Naive B cell (primary cell): ENCODE data around the gene CLEC10A. TPM values are rescaled to one million over a fixed set of nuclear protein-coding genes. Genes with fewer than 3 reads are reported as not detected.
"Not testable (repeated sequence)": the region's sequence is repeated elsewhere in the genome, so short reads cannot be mapped to it uniquely, and the experiment has no call there.

Experiments
- ATAC-seq, 2 donors: fragments of 150-1000 bp; cut with Tn5 transposase; 2 replicates each; pipeline ENCODE4 v1.10.0; 2021; ENCODE audit warnings: low read depth in 2 of 2, mild to moderate bottlenecking in 2 of 2, moderate library complexity in 2 of 2
- DNase-seq: peaks from one replicate; pipeline ENCODE4 v3.0.0; 2022
- H3K27ac Mint-ChIP-seq, 6 donors: one replicate each; pipeline ENCODE4 v1.8.0; 2020 to 2022; ENCODE audit warnings: mild to moderate bottlenecking in 6 of 6, mixed read lengths in 6 of 6, moderate library complexity in 5 of 6, inconsistent platforms in 2 of 6
- H3K27me3 Mint-ChIP-seq, 3 donors: one replicate each; pipeline ENCODE4 v1.8.0; 2021 to 2022; ENCODE audit warnings: mixed read lengths in 3 of 3, mild to moderate bottlenecking in 1 of 3
- H3K36me3 Mint-ChIP-seq, 2 donors: one replicate each; pipeline ENCODE4 v1.8.0; 2020 to 2022; ENCODE audit warnings: mixed read lengths in 2 of 2, inconsistent platforms in 1 of 2, mild to moderate bottlenecking in 1 of 2
- H3K4me1 Mint-ChIP-seq, 3 donors: one replicate each; pipeline ENCODE4 v1.8.0; 2020 to 2022; ENCODE audit warnings: mixed read lengths in 3 of 3, inconsistent platforms in 1 of 3, mild to moderate bottlenecking in 1 of 3, moderate library complexity in 1 of 3
- H3K4me3 Mint-ChIP-seq, 8 donors: one replicate each; pipeline ENCODE4 v1.8.0; 2020 to 2022; ENCODE audit warnings: mild to moderate bottlenecking in 8 of 8, mixed read lengths in 8 of 8, moderate library complexity in 8 of 8, inconsistent platforms in 2 of 8
- H3K9me3 Mint-ChIP-seq, 7 donors: one replicate each; pipeline ENCODE4 v1.8.0; 2020 to 2022; ENCODE audit warnings: mixed read lengths in 7 of 7, mild to moderate bottlenecking in 5 of 7, inconsistent platforms in 2 of 7, moderate library complexity in 1 of 7
- polyA plus RNA-seq, 6 donors: library from polyadenylated mRNA; unstranded; fragments of 300-500 nt; fragmentation: Illumina TruSeq; gene quantifications; one replicate each; pipeline ENCODE4 v1.2.3, GENCODE V29; 2021; ENCODE audit warnings: low read depth in 6 of 6

Gene CLEC10A
- polyA plus RNA-seq, 6 donors from 2014 or later = 0.82 TPM; not detected in 5

- Mint-ChIP-seq H3K27ac (peak overlapping the region in 4 of 6 donors; percentile 18 to 83 (median 60)), H3K27me3 (peaks cover 2 to 28% (median 24%) of the 10 kb centered on the region in 3 donors), H3K4me1 (peaks cover 0 to 12% (median 4%) of the 10 kb centered on the region in 3 donors), H3K9me3 (no peaks in the 10 kb centered on the region), H3K4me3 (peak overlapping the region in 2 of 8 donors; percentile 22 to 66), H3K36me3 (no peaks in the 10 kb centered on the region)
- ATAC-seq (no peak), DNase-seq (no peak)
Measured at GRCh38 chr17:7102421-7102820, 22.4 kb upstream of the CLEC10A start.

DNA sequence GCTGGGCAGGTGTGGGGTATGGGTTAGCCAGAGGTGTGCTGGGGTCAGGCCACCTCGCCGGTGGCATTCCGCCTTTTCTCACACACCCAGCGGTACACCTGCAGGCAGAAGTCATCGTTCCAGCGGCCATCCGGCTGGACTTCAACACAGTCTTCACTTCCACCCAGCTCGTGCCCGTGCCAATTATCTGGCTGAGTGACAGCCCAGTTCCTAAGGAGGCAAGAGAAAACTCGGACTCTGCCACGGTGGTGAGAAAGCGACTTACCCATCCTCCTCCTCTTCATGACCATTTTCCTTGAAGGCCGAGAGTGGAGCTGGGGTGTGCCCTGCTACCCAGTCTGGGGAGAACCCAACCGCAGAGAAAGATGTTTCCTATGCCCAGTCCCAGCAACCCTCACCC lies 21.5 kb upstream of the CLEC10A start:
- no peaks in the 10 kb centered on the region for H3K36me3 Mint-ChIP-seq
- peaks cover 0 to 21% (median 4%) of the 10 kb centered on the region in 3 donors for H3K4me1 Mint-ChIP-seq
- no peak overlapping the region for H3K4me3 Mint-ChIP-seq
- peak overlapping the region in 3 of 6 donors; percentile 60 to 86 (median 76) for H3K27ac Mint-ChIP-seq
- H3K9me3 Mint-ChIP-seq = no peaks in the 10 kb centered on the region
- ATAC-seq = no peak
- no peak for DNase-seq
- peaks cover 0 to 25% (median 24%) of the 10 kb centered on the region in 3 donors for H3K27me3 Mint-ChIP-seq

DNA sequence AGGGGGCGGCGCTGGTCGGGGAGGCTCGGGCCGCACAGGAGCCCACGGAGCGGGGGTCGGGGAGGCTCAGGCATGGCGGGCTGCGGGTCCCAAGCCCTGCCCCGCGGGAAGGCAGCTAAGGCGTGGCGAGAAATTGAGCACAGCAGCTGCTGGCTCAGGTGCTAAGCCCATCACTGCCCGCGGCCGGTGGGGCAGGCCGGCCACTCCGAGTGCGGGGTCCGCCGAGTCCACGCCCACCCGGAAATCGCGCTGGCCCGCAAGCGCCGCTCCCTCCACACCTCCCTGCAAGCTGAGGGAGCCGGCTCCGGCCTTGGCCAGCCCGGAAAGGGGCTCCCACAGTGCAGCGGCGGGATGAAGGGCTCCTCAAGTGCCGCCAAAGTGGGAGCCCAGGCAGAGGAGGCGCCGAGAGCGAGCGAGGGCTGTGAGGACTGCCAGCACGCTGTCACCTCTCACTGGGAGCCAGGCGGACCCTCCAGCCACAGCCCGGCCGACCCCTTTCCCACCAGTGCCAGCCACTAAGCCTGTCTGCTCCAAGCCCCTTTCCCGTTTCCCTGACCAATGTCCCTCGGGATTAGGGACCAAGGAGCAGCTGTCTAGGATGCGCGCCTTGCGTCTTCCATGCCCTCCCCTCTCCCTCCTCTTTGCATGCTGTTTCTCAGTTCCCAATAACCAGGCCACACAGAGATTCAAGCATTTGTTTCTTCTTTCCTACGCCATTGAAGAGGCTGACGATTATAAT lies 20.8 kb upstream of the CLEC10A start:
- H3K4me1 Mint-ChIP-seq = peaks cover 5 to 28% (median 9%) of the 10 kb centered on the region in 3 donors
- not testable (repeated sequence) for DNase-seq, H3K9me3 Mint-ChIP-seq, ATAC-seq, H3K36me3 Mint-ChIP-seq, H3K4me3 Mint-ChIP-seq
- peaks cover 0 to 25% (median 24%) of the 10 kb centered on the region in 3 donors for H3K27me3 Mint-ChIP-seq
- H3K27ac Mint-ChIP-seq = peak overlapping the region in 2 of 6 donors; percentile 10 to 19

GRCh38 chr17:7098802-7099459 lies 18.9 kb upstream of the CLEC10A start:
- H3K9me3 Mint-ChIP-seq = peaks cover 0 to 3% (median 0%) of the 10 kb centered on the region in 7 donors
- peaks cover 24 to 47% (median 28%) of the 10 kb centered on the region in 3 donors for H3K4me1 Mint-ChIP-seq
- ATAC-seq (no peak), DNase-seq (no peak)
- H3K27me3 Mint-ChIP-seq = peaks cover 0 to 25% (median 24%) of the 10 kb centered on the region in 3 donors
- peak overlapping the region in 1 of 6 donors; percentile 35 for H3K27ac Mint-ChIP-seq
- H3K36me3 Mint-ChIP-seq = peaks cover 0 to 4% of the 10 kb centered on the region in 2 donors
- no peak overlapping the region for H3K4me3 Mint-ChIP-seq

DNA sequence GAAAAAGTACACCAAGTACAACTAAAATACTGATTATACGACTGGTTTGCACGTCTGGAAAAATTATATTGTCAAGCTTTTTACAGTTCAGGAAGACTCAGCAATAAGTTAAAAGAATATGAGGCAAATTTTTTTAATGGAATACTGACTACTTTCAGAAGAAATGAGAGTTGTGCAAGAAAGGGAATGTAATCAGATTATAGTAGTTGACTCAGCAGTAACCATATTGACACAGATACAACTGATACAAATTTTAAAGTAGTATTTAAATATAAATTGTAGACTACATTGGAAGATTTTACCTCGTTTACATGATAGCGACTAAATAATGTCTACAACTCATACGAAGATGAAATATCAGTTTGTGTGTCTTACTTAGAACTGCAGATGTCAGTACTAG lies 17.9 kb upstream of the CLEC10A start:
- Mint-ChIP-seq H3K4me1 (peaks cover 27 to 55% (median 34%) of the 10 kb centered on the region in 3 donors), H3K27ac (peak overlapping the region in 3 of 6 donors; percentile 11 to 73 (median 14)), H3K9me3 (peaks cover 0 to 3% (median 0%) of the 10 kb centered on the region in 7 donors), H3K4me3 (no peak overlapping the region), H3K36me3 (peaks cover 0 to 4% of the 10 kb centered on the region in 2 donors), H3K27me3 (peaks cover 0 to 18% (median 18%) of the 10 kb centered on the region in 3 donors)
- DNase-seq (no peak), ATAC-seq (no peak)

- H3K27ac Mint-ChIP-seq = peak overlapping the region; percentile 13 to 96 (median 84)
- H3K27me3 Mint-ChIP-seq = no peaks in the 10 kb centered on the region
- H3K4me1 Mint-ChIP-seq = peaks cover 27 to 55% (median 34%) of the 10 kb centered on the region in 3 donors
- H3K9me3 Mint-ChIP-seq = peaks cover 0 to 3% (median 0%) of the 10 kb centered on the region in 7 donors
- H3K36me3 Mint-ChIP-seq = peaks cover 0 to 4% of the 10 kb centered on the region in 2 donors
- peak; percentile 59 for DNase-seq
- peak overlapping the region in 7 of 8 donors; percentile 1 to 86 (median 72) for H3K4me3 Mint-ChIP-seq
- peak; percentile 84 to 85 for ATAC-seq
Measured at GRCh38 chr17:7095625-7096024, 15.6 kb upstream of the CLEC10A start.

DNA sequence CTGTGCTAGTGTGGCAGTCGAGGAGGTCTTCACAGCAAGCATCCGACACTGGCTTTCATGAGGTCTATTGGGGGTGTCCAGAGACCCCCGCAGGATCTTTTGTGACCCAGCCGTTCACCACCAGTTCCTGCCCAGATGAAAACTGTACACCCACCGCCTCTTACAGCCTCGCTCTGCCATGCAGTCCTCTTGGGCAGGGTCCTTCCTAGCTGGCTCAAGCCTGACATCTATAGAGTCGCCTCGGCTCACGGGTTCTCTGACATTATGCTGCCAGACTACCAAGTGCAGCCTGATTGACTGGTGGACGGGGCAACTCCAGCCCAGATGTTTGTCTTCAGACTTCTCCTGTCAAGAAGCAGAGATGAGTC lies 14.6 kb upstream of the CLEC10A start:
- no peak for ATAC-seq
- H3K4me1 Mint-ChIP-seq = peaks cover 27 to 55% (median 34%) of the 10 kb centered on the region in 3 donors
- no peak for DNase-seq
- peak overlapping the region; percentile 1 to 81 (median 68) for H3K4me3 Mint-ChIP-seq
- H3K9me3 Mint-ChIP-seq = peaks cover 0 to 3% (median 0%) of the 10 kb centered on the region in 7 donors
- peaks cover 0 to 4% of the 10 kb centered on the region in 2 donors for H3K36me3 Mint-ChIP-seq
- H3K27me3 Mint-ChIP-seq = no peaks in the 10 kb centered on the region
- peak overlapping the region; percentile 13 to 96 (median 84) for H3K27ac Mint-ChIP-seq

GRCh38 chr17:7091311-7092005 lies 11.4 kb upstream of the CLEC10A start:
- DNase-seq = peak; percentile 23
- not testable (repeated sequence) for ATAC-seq, H3K9me3 Mint-ChIP-seq, H3K4me3 Mint-ChIP-seq, H3K36me3 Mint-ChIP-seq
- Mint-ChIP-seq H3K4me1 (peaks cover 27 to 34% (median 30%) of the 10 kb centered on the region in 3 donors), H3K27ac (peak overlapping the region in 1 of 6 donors; percentile 71), H3K27me3 (peaks cover 2 to 10% (median 6%) of the 10 kb centered on the region in 3 donors)

DNA sequence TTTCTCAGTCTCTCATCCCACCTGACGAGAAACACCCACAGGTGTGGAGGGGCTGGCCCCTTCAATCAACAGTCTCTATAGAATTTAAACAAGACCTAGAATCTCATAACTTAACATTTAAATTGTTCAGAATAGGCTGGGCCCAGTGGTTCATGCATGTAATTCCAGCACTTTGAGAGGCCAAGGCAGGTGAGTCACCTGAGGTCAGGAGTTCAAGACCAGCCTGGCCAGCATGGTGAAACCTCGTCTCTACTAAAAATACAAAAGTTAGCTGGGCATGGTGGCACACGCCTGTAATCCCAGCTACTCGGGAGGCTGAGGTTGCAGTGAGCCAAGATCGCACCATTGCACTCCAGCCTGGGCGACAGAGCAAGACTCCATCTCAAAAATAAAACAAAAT lies 9.5 kb upstream of the CLEC10A start:
- not testable (repeated sequence) for H3K4me3 Mint-ChIP-seq, H3K27ac Mint-ChIP-seq

DNA sequence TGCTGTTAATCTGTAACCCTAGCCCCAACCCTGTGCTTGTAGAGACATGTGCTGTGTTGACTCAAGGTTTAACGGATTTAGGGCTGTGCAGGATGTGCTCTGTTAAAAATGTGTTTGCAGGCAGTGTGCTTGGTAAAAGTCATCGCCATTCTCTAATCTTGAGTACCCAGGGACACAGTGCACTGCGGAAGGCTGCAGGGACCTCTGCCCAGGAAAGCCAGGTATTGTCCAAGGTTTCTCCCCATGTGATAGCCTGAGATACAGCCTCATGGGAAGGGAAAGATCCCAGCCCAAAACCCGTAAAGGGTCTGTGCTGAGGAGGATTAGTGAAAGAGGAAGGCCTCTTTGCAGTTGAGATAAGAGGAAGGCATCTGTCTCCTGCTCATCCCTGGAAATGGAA lies 8.4 kb upstream of the CLEC10A start:
- H3K9me3 Mint-ChIP-seq, DNase-seq, H3K36me3 Mint-ChIP-seq, H3K4me3 Mint-ChIP-seq, ATAC-seq, H3K27ac Mint-ChIP-seq: not testable (repeated sequence)
- peaks cover 3 to 14% (median 5%) of the 10 kb centered on the region in 3 donors for H3K4me1 Mint-ChIP-seq
- peaks cover 16 to 30% (median 20%) of the 10 kb centered on the region in 3 donors for H3K27me3 Mint-ChIP-seq

More for the DNA sequence above, 9.5 kb upstream of the CLEC10A start:
- H3K36me3 Mint-ChIP-seq, H3K9me3 Mint-ChIP-seq, ATAC-seq, DNase-seq: not testable (repeated sequence)
- peaks cover 9 to 21% (median 10%) of the 10 kb centered on the region in 3 donors for H3K27me3 Mint-ChIP-seq
- peaks cover 10 to 16% (median 12%) of the 10 kb centered on the region in 3 donors for H3K4me1 Mint-ChIP-seq

DNA sequence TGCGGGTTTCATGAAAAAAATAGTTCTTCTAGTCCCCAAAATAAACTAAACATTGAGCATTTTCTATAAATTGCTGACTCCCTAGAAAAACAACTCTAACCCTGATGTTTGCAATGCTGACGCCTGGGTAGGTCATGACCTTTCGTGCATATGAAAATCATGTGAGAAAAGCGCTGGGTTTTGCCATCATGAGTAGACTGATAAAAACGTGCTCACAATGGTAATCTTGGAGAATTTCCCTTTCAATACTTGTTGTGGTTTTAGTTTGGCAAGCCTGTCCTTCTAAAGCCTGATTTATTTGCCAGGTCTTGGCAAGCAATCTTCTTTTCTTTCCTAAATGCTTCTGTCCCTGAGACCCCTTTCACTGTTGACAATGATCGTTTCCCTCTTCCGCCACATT lies 4.0 kb upstream of the CLEC10A start:
- Mint-ChIP-seq H3K4me1 (peaks cover 4 to 38% (median 9%) of the 10 kb centered on the region in 3 donors), H3K27ac (no peak overlapping the region), H3K36me3 (no peaks in the 10 kb centered on the region), H3K27me3 (peaks cover 16 to 52% (median 32%) of the 10 kb centered on the region in 3 donors), H3K9me3 (no peaks in the 10 kb centered on the region), H3K4me3 (peak overlapping the region in 2 of 8 donors; percentile 2 to 59)
- no peak for DNase-seq
- ATAC-seq = no peak

DNA sequence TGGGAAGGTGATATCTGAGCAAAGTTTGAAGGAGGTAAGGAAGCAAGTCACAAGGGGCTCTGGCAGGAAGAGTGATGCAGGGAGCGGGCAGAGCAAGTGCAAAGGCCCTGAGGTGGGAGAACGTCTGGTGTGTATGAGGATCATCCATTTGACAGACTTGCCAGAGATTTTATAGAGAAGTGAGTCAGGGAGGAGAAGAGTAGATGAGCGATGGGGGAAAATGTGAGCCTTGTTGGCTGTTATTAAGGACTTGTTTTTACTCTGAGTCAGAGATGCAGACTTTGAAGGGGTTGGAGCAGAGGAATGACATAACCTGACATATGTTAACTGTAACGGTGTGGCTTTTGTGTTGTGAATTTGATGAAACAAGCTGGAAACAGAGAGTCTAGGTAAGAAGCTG lies 3.5 kb upstream of the CLEC10A start:
- H3K9me3 Mint-ChIP-seq = no peaks in the 10 kb centered on the region
- no peak overlapping the region for H3K4me3 Mint-ChIP-seq
- peaks cover 4 to 38% (median 9%) of the 10 kb centered on the region in 3 donors for H3K4me1 Mint-ChIP-seq
- no peaks in the 10 kb centered on the region for H3K36me3 Mint-ChIP-seq
- no peak for DNase-seq
- H3K27ac Mint-ChIP-seq = peak overlapping the region in 1 of 6 donors; percentile 22
- H3K27me3 Mint-ChIP-seq = peaks cover 16 to 57% (median 32%) of the 10 kb centered on the region in 3 donors
- no peak for ATAC-seq
